HG03097 (cell line): Measurements from ENCODE around the gene GPR42.
"Not testable (repeated sequence)": the region's sequence is repeated elsewhere in the genome, so short reads cannot be mapped to it uniquely, and the experiment has no call there.

Experiments
- ATAC-seq: cut with Tn5 transposase; IDR thresholded peaks from one replicate; pipeline ENCODE4 v1.9.1; 2021; ENCODE audit not compliant: unreplicated experiment, low FRiP score

Gene GPR42

GRCh38 chr19:35392742-35393715 lies 22.2 kb downstream of the GPR42 start:
- ATAC-seq, result no peak

GRCh38 chr19:35395382-35396199 lies 24.7 kb downstream of the GPR42 start:
- ATAC-seq, result no peak

- no peak for ATAC-seq
These were observed 25.5 kb downstream of the GPR42 start for GRCh38 chr19:35396240-35396885.

GRCh38 chr19:35397064-35397463 lies 26.2 kb downstream of the GPR42 start:
- no peak for ATAC-seq

GRCh38 chr19:35398570-35398969 lies 27.7 kb downstream of the GPR42 start:
- ATAC-seq, result no peak

GRCh38 chr19:35399231-35399630 lies 28.4 kb downstream of the GPR42 start:
- ATAC-seq, result no peak

DNA sequence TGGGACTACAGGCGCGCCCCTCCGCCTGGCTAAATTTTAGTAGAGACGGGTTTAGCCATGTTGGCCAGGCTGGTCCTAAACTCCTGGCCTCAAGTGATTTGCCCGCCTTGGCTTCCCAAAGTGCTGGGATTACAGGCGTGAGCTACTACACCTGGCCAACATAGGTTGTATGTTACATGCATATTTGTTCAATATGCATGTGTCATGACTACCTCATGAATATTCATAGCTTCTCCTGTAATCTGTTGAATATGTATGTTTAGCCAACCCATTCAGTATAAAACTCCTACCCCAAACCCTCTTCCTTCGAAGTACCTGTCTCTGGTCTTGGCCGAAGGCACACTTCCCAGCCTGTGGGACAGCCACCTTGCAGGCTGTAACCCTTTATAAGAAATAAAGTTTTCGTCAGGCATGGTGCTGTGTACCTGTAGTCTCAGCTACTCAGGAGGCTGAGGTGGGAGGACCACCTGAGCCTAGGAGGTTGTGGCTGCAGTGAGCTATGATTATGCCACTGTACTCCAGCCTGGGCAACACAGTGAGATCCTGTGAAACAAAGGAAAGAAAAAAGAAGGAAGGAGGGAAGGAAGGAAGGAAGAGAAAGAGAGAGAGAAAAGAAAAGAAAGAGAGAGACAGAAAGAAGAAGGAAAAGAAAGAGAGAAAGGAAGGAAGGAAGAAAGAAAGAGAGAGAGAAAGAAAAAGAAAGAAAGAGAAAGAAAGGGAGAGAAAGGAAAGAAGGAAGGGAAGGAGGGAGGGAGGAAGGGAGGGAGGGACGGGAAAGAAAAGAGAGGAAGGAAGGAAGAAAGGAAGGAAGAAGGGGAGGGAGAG lies 29.3 kb downstream of the GPR42 start:
- no peak for ATAC-seq

- no peak for ATAC-seq
These were observed 29.9 kb downstream of the GPR42 start for GRCh38 chr19:35400773-35401100.

- ATAC-seq, result not testable (repeated sequence)
These were observed 30.5 kb downstream of the GPR42 start for GRCh38 chr19:35401416-35401815.

DNA sequence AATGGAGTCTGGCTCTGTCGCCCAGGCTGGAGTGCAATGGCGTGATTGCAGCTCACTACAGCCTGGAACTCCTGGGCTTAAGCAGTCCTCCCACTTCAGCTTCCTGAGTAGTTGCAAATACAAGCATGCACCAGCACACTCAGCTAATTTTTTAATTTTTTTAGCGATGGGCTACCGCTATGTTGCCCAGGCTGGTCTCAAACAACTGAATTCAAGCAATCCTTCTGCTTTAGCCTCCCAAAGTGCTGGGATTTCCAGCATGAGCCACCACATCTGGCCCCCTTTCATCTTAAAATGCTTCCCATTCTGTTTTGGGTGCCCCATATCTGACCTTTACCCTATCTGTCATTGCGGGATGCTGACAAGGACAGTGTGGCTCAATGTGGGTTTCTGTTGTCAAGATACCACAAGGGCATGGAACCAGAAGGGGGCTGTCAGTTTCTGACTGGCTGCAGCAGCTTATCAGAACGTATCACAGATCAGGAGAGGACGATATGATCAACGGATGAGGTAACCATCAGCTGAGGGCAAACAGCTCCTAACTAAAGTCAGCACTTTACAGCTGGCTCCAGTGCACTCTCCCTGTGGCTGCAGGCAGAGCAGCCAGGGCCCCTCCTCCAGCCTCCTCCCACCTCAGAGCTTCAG lies 32.4 kb downstream of the GPR42 start:
- ATAC-seq, result no peak

GRCh38 chr19:35404879-35405622 lies 34.2 kb downstream of the GPR42 start:
- no peak for ATAC-seq

DNA sequence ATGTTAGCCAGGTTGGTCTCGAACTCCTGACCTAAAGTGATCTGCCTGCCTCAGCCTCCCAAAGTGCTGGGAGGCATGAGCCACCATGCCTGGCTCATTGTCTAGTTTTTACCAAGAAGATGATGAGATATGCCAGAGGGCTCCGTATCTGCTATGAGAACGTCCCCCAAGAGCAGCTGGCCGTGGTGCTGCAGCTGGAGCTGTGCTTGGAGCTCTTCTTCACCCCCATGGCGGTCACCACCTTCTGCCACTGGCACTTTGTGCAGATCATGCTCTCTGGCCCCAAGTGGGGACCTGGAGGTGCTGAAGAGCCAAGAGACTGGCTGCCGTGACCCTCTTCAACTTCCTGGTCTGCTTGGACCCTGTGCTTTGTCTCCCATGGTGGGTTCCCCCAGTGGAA lies 36.8 kb downstream of the GPR42 start:
- no peak for ATAC-seq

DNA sequence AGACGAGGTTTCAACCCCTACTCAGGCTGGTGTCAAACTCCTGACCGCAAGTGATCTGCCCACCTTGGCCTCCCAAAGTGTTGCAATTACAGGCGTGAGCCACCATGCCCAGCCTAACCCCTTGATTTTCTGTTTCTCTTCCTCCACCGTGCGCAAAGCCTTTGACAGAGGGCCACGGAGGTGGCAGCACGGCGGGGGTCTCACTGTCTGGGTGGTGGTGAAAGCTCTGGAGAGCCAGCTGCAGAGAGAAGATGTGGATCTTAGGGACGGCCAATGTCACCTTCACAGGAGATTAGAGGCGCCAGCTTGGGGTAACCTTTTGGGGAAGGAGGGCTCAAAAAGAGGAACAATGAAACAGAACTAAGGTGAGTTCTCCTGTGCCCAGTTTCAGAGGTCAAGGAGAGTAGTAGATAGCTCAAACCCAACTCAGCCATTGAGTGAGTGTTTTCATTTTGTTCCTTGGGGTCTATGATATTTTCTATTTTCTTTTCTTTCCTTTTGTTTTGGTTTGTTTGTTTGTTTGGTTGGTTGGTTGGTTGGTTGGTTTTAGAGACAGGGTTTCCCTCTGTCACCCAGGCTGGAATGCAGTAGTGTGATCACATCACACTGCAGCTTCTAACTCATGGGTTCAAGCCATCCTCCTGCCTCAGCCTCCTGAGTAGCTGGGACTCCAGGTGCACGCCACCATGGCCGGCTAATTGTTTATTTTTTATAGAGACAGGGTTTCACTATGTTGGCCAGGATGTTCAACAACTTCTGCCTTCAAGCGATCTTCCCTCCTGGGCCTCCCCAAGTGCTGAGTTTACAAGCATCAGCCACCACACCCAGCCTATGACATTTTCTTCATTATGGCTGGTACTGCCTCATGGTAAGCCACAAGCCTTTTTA lies 37.7 kb downstream of the GPR42 start:
- ATAC-seq, result peak; percentile 66

- ATAC-seq, result no peak
These were observed 38.3 kb downstream of the GPR42 start for GRCh38 chr19:35409191-35409590.

DNA sequence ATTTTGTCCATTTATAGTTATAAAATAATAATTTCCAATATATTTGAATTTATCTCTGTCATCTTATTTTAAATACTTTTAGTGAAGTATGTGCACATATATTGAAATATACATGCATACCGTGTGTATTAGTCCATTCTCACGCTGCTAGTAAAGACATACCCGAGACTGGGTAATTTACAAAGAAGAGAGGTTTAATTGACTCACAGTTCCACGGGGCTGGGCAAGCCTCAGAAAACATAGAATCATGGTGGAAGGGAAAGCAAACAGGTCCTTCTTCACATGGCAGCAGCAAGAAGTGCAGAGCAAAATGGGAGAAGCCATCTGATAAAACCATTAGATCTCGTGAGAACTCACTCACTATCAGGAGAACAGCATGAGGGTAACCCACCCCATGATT lies 39.6 kb downstream of the GPR42 start:
- no peak for ATAC-seq

DNA sequence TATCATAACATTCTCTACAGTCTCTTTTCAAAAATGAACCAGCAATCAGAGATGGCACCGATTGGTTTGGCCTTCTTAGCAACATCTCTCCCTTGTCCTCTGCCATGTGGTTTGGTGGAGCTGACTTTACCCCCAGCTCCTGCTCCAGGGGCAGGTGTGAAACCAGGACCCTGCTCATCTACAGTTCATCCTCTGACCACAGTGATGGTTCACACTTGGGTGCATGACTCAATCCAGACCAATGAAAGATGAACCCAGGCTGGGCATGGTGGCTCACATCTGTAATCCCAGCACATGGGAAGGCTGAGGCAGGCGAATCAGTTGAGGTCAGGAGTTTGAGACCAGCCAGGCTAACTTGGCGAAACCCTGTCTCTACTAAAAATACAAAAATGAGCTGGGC lies 43.6 kb downstream of the GPR42 start:
- ATAC-seq, result no peak

DNA sequence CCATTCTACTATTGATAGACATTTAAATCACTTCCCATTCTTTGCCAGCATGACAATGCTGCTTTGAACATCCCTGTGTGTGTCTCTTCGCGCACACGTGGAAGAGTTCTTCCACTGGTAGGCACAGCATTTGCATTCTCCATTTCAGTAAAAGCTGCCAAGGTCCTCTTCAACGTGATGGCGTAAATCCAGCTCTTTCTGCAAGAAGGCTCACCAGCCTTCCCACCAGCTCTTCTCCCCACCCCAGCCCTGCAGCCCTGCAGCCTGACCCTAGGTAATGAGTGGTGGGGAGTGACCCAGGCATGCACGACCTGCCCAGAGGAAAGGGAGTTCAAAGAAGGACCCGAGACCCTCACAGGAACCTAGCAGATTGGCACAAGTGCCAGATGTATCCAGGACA lies 45.5 kb downstream of the GPR42 start:
- no peak for ATAC-seq

DNA sequence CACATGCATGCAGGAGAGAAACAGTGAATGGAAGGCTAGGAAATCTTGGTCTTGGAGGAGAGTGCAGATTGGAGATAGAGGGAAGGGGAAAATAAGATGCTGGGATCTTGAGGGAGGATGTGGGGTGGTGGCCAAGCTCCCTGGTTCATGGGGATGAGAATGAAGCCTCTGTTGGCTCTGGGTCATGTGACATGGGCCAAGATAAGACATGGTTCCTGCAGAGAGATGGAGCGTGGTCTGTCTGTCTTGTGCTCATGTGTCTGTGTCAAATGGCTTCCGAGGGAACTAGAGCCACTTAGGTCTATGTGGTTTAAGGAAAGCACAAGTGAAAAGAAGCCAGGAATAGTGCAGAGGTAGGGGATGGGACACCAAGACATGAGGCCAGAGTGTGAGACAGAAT lies 46.4 kb downstream of the GPR42 start:
- no peak for ATAC-seq
